UCSD-AML1 (cell line): ENCODE results near the gene ADAMTS12.
"Not testable (repeated sequence)": the region's sequence is repeated elsewhere in the genome, so short reads cannot be mapped to it uniquely, and the experiment has no call there.

Experiments used
- DNase-seq: peaks from one replicate; lab custom pipeline; 2025; ENCODE audit not compliant: unreplicated experiment; lab: John Stamatoyannopoulos, UW

Gene ADAMTS12

GRCh38 chr5:33604503-33604902 lies 287.3 kb downstream of the ADAMTS12 start:
- DNase-seq = no peak

GRCh38 chr5:33601881-33602280 lies 289.9 kb downstream of the ADAMTS12 start:
- DNase-seq = no peak

GRCh38 chr5:33595303-33595702 lies 296.5 kb downstream of the ADAMTS12 start:
- DNase-seq = no peak

GRCh38 chr5:33594006-33594405 lies 297.8 kb downstream of the ADAMTS12 start:
- no peak for DNase-seq

- no peak for DNase-seq
Observed at GRCh38 chr5:33592245-33592644, 299.5 kb downstream of the ADAMTS12 start.

- DNase-seq = peak; percentile 15
Observed at GRCh38 chr5:33588654-33589372, 303.0 kb downstream of the ADAMTS12 start.

- DNase-seq = no peak
Observed at GRCh38 chr5:33583332-33583731, 308.5 kb downstream of the ADAMTS12 start.

- DNase-seq = no peak
Observed at GRCh38 chr5:33582417-33582816, 309.4 kb downstream of the ADAMTS12 start.

- DNase-seq = no peak
Observed at GRCh38 chr5:33579789-33580188, 312.0 kb downstream of the ADAMTS12 start.

- no peak for DNase-seq
Observed at GRCh38 chr5:33579152-33579551, 312.6 kb downstream of the ADAMTS12 start.

- DNase-seq = no peak
Observed at GRCh38 chr5:33576726-33577590, 314.8 kb downstream of the ADAMTS12 start.

- DNase-seq = no peak
Observed at GRCh38 chr5:33565324-33565723, 326.5 kb downstream of the ADAMTS12 start.

GRCh38 chr5:33563983-33564908 lies 327.5 kb downstream of the ADAMTS12 start:
- DNase-seq = no peak

- no peak for DNase-seq
Observed at GRCh38 chr5:33563530-33563929, 328.3 kb downstream of the ADAMTS12 start.

- no peak for DNase-seq
Observed at GRCh38 chr5:33558489-33558888, 333.3 kb downstream of the ADAMTS12 start.

GRCh38 chr5:33557605-33558004 lies 334.2 kb downstream of the ADAMTS12 start:
- no peak for DNase-seq

- DNase-seq = no peak
Observed at GRCh38 chr5:33556330-33557328, 335.2 kb downstream of the ADAMTS12 start.

GRCh38 chr5:33549982-33550567 lies 341.7 kb downstream of the ADAMTS12 start:
- no peak for DNase-seq

GRCh38 chr5:33539790-33540189 lies 352.0 kb downstream of the ADAMTS12 start:
- not testable (repeated sequence) for DNase-seq

GRCh38 chr5:33539212-33539611 lies 352.6 kb downstream of the ADAMTS12 start:
- no peak for DNase-seq
